ENCODE results near the gene MRPL4. TPM values are rescaled to one million over a fixed set of nuclear protein-coding genes. Genes with fewer than 3 reads are reported as not detected.

Gene MRPL4
- total and polyA plus RNA-seq, 4 donors: 21.5 to 74.8 (median 33.7) TPM

DNA sequence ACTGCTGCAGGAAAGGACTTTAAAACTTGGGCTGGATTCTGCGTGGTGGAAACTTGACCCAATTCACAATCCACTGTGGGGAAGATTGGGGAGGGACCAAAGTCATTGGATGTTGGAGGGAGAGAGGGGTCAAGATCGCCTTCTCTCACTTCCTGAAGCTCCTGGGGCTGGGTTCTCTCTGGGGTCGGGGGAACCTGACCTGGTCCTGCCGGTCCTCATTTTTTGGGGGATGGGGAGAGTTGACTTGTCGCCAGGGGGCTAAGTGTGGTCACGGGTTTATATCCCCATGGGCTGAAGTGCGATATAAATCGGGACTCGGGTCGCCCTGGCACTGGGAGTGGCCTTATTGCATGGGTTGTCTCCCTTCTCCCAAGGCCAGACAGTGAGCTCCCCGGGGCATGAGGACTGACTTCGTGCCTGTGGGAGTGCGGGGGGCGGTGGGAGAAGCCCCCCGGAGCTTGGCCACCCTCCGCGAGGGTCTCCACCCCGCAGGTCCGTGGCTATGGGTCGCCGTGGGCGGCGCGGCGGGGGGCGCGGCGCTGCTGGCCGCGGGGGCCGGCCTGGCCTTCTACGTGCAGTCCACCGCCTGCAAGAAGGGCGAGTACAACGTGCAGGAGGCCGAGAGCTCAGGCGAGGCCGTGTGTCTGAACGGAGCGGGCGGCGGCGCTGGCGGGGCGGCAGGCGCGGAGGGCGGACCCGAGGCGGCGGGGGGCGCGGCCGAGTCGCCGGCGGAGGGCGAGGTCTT, 44.0 kb downstream of the MRPL4 start:
- TF ChIP-seq GABPA (IDR thresholded peaks at IDR 0.05 in 1 of 2, conservative IDR thresholded peaks at IDR 0.05 in 1 of 2): no peak
- no peak for TF ChIP-seq RXRA (IDR thresholded peaks at IDR 0.05)
- TF ChIP-seq, protein P1, sequence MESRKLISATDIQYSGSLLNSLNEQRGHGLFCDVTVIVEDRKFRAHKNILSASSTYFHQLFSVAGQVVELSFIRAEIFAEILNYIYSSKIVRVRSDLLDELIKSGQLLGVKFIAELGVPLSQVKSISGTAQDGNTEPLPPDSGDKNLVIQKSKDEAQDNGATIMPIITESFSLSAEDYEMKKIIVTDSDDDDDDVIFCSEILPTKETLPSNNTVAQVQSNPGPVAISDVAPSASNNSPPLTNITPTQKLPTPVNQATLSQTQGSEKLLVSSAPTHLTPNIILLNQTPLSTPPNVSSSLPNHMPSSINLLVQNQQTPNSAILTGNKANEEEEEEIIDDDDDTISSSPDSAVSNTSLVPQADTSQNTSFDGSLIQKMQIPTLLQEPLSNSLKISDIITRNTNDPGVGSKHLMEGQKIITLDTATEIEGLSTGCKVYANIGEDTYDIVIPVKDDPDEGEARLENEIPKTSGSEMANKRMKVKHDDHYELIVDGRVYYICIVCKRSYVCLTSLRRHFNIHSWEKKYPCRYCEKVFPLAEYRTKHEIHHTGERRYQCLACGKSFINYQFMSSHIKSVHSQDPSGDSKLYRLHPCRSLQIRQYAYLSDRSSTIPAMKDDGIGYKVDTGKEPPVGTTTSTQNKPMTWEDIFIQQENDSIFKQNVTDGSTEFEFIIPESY (IDR thresholded peaks at IDR 0.05): no peak
- TF ChIP-seq EGR1 (IDR thresholded peaks at IDR 0.05; ENCODE audit: low read depth in 2 of 2): no peak
- no peak for TF ChIP-seq NR2F2 (IDR thresholded peaks at IDR 0.05)
- no peak for TF ChIP-seq SP1 (IDR thresholded peaks at IDR 0.05)
- TF ChIP-seq HNF4A (conservative IDR thresholded peaks at IDR 0.05): no peak
- no peak for TF ChIP-seq JUND (IDR thresholded peaks at IDR 0.05)
- peaks cover 2 to 13% (median 7%) of the 10 kb centered on the region in 4 donors for H3K27me3 ChIP-seq (ENCODE audit: control insufficient read depth in 4 of 4, insufficient read depth in 4 of 4, low read length in 3 of 4)
- WGBS: 9% methylated on average over 58 of the region's 58 CpGs
- DNase-seq (ENCODE audit: low spot score): peak; percentile 75
- no peaks in the 10 kb centered on the region for H3K36me3 ChIP-seq (ENCODE audit: control insufficient read depth in 4 of 4, insufficient read depth in 3 of 4, low read depth in 1 of 4, low read length in 3 of 4)
- no peak overlapping the region for H3K9ac ChIP-seq (ENCODE audit: low read depth in 1 of 2, low read length in 2 of 2)
- peaks cover 14 to 25% (median 17%) of the 10 kb centered on the region in 4 donors for H3K4me1 ChIP-seq (ENCODE audit: control insufficient read depth in 4 of 4, insufficient read depth in 4 of 4, low read length in 3 of 4)
- no peak overlapping the region for H3K4me3 ChIP-seq (ENCODE audit: low read depth in 1 of 3, low read length in 3 of 3)
- H3K9me3 ChIP-seq (ENCODE audit: control insufficient read depth in 4 of 4, low read length in 3 of 4): no peaks in the 10 kb centered on the region
- H3K27ac ChIP-seq (ENCODE audit: low read depth in 1 of 2, low read length in 2 of 2): no peak overlapping the region

DNA sequence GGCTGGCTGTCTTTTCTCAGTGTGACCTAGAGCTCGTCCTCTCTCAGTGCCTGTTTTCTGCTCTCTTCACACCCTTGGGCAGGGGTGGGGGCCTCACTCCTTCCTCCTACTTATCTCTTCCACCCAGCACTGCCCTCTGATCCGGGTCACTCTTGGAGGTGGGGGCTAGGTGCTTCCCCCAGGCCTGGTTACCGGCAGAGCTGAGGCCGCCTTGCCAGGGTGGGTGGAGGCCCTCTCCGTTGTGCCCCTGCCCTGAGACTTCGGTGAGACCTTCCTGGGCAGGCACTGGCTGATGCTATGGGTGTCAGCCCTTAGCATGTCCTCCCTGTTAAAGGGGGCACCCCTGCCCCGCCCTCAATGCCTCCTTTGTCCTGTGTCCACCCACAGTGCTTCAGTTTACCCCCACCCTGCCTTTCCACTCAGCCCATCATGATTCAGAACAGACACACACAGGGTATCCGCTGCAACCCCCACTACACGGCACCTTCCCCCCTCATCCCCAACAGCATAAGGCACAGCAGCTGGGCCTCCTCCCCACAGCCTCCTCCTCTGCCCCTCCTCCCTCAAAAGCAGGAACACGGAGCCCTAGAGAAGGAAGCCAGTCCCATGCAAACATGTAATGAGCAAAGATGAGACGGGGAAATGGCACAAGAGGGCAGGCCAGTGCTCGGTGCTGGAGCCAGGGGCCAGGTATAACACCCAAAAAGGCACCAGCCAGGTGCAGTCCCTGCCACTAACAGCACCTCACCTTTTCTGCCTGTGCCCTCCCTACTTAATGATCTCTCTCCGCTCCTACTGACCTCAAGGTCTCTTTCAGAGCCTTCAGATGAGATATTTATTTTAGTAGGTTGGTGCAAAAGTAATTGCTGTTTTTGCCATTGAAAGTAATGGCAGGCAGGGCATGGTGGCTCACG, 47.8 kb downstream of the MRPL4 start:
- peaks cover 3 to 10% (median 6%) of the 10 kb centered on the region in 4 donors for H3K4me1 ChIP-seq (ENCODE audit: control insufficient read depth in 4 of 4, insufficient read depth in 4 of 4, low read length in 3 of 4)
- H3K27me3 ChIP-seq (ENCODE audit: control insufficient read depth in 4 of 4, insufficient read depth in 4 of 4, low read length in 3 of 4): peaks cover 0 to 5% (median 2%) of the 10 kb centered on the region in 4 donors
- TF ChIP-seq RXRA (IDR thresholded peaks at IDR 0.05): no peak
- peak; percentile 12 for TF ChIP-seq NR2F2 (IDR thresholded peaks at IDR 0.05)
- no peak overlapping the region for H3K4me3 ChIP-seq (ENCODE audit: low read depth in 1 of 3, low read length in 3 of 3)
- WGBS: 50% methylated on average over 14 of the region's 14 CpGs
- no peak overlapping the region for H3K9ac ChIP-seq (ENCODE audit: low read depth in 1 of 2, low read length in 2 of 2)
- peak; percentile 72 for DNase-seq (ENCODE audit: low spot score)
- H3K27ac ChIP-seq (ENCODE audit: low read depth in 1 of 2, low read length in 2 of 2): no peak overlapping the region
- no peaks in the 10 kb centered on the region for H3K9me3 ChIP-seq (ENCODE audit: control insufficient read depth in 4 of 4, low read length in 3 of 4)
- H3K36me3 ChIP-seq (ENCODE audit: control insufficient read depth in 4 of 4, insufficient read depth in 3 of 4, low read depth in 1 of 4, low read length in 3 of 4): peaks cover 0 to 1% (median 0%) of the 10 kb centered on the region in 4 donors

DNA sequence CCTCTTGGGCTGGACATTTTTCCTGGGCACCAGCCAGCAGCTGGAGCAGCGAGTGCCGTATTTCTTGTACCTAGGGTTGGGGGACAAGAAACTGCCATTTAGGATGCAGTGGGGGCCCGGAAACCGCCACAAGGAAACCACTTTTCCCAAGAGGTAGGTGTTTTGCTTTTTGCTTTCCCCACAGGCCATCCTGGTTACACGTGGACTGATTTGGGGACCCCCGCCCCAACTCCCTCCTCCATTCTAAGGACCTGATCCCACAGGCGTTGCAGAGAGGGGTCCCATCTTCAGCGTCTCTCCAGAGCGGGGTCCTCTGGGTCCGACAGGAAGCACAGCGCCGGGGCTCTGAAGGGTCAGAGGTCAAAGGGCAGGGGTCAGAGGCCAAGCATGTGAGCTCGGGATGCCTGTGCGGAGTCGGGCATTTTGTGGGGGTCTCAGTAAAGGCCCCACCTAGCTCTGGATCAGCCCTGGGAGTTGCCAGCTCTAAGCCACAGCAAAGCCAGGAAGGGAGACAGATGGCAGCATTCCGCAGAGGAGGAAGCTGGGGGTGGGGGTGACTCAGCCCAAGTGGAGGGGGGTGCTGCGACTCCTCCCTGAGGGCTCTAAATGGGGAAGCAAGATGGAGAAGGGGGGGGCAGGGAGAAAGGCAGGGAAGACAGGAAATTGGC, 53.3 kb downstream of the MRPL4 start:
- Histone ChIP-seq H3K9ac (ENCODE audit: low read depth in 1 of 2, low read length in 2 of 2) (no peak overlapping the region), H3K9me3 (ENCODE audit: control insufficient read depth in 4 of 4, low read length in 3 of 4) (no peaks in the 10 kb centered on the region), H3K4me3 (ENCODE audit: low read depth in 1 of 3, low read length in 3 of 3) (no peak overlapping the region), H3K27me3 (ENCODE audit: control insufficient read depth in 4 of 4, insufficient read depth in 4 of 4, low read length in 3 of 4) (no peaks in the 10 kb centered on the region), H3K27ac (ENCODE audit: low read depth in 1 of 2, low read length in 2 of 2) (no peak overlapping the region), H3K36me3 (ENCODE audit: control insufficient read depth in 4 of 4, insufficient read depth in 3 of 4, low read depth in 1 of 4, low read length in 3 of 4) (peaks cover 0 to 4% (median under 1%) of the 10 kb centered on the region in 4 donors), H3K4me1 (ENCODE audit: control insufficient read depth in 4 of 4, insufficient read depth in 4 of 4, low read length in 3 of 4) (no peaks in the 10 kb centered on the region)
- no peak for TF ChIP-seq RXRA (IDR thresholded peaks at IDR 0.05)
- no peak for TF ChIP-seq TAF1 (conservative IDR thresholded peaks at IDR 0.05)
- TF ChIP-seq JUND (IDR thresholded peaks at IDR 0.05): no peak
- TF ChIP-seq RAD21 (IDR thresholded peaks at IDR 0.05): no peak
- TF ChIP-seq, protein P2, sequence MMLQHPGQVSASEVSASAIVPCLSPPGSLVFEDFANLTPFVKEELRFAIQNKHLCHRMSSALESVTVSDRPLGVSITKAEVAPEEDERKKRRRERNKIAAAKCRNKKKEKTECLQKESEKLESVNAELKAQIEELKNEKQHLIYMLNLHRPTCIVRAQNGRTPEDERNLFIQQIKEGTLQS (IDR thresholded peaks at IDR 0.05): no peak
- no peak for TF ChIP-seq HNF4G (IDR thresholded peaks at IDR 0.05)
- TF ChIP-seq FOXA2 (IDR thresholded peaks at IDR 0.05): no peak
- TF ChIP-seq FOXA1 (IDR thresholded peaks at IDR 0.05): no peak
- no peak for TF ChIP-seq NR2F2 (IDR thresholded peaks at IDR 0.05)
- TF ChIP-seq YY1 (IDR thresholded peaks at IDR 0.05): no peak
- no peak for TF ChIP-seq GABPA (IDR thresholded peaks at IDR 0.05 in 1 of 2, conservative IDR thresholded peaks at IDR 0.05 in 1 of 2)
- TF ChIP-seq HNF4A (conservative IDR thresholded peaks at IDR 0.05): no peak
- no peak for TF ChIP-seq SP1 (IDR thresholded peaks at IDR 0.05)
- TF ChIP-seq, protein P3, sequence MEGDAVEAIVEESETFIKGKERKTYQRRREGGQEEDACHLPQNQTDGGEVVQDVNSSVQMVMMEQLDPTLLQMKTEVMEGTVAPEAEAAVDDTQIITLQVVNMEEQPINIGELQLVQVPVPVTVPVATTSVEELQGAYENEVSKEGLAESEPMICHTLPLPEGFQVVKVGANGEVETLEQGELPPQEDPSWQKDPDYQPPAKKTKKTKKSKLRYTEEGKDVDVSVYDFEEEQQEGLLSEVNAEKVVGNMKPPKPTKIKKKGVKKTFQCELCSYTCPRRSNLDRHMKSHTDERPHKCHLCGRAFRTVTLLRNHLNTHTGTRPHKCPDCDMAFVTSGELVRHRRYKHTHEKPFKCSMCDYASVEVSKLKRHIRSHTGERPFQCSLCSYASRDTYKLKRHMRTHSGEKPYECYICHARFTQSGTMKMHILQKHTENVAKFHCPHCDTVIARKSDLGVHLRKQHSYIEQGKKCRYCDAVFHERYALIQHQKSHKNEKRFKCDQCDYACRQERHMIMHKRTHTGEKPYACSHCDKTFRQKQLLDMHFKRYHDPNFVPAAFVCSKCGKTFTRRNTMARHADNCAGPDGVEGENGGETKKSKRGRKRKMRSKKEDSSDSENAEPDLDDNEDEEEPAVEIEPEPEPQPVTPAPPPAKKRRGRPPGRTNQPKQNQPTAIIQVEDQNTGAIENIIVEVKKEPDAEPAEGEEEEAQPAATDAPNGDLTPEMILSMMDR (IDR thresholded peaks at IDR 0.05; ENCODE audit: low read depth, low read length, missing input control): no peak
- TF ChIP-seq, protein P1 (IDR thresholded peaks at IDR 0.05): no peak
- no peak for TF ChIP-seq EGR1 (IDR thresholded peaks at IDR 0.05; ENCODE audit: low read depth in 2 of 2)
- TF ChIP-seq, protein P4, sequence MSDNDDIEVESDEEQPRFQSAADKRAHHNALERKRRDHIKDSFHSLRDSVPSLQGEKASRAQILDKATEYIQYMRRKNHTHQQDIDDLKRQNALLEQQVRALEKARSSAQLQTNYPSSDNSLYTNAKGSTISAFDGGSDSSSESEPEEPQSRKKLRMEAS (IDR thresholded peaks at IDR 0.05): no peak
- peak; percentile 34 for DNase-seq (ENCODE audit: low spot score)
- WGBS: 80% methylated on average over 17 of the region's 17 CpGs

Measured in liver (tissue), 9 donors.